GM12878 (cell line): ENCODE measurements around the gene NDC1. TPM values are rescaled to one million over a fixed set of nuclear protein-coding genes. Genes with fewer than 3 reads are reported as not detected.

Source experiments
- ATAC-seq: fragments of 200-7000 bp; cut with Tn5 transposase; 3 replicates; pipeline ENCODE4 v1.9.1; 2020; ENCODE audit warnings: mild to moderate bottlenecking, moderate library complexity
- BruUV-seq: library from RNA; stranded (reverse); fragments of 400-500 nt; replicated peaks from 2 replicates; lab custom pipeline; 2021; lab: Mats Ljungman, UMichigan
- CTCF ChIA-PET: fragments of 300-600 bp; sonication (Branson Sonifier 250); formaldehyde crosslinking; extraction: SDS; loops from one replicate; lab custom pipeline; 2021; ENCODE audit warnings: inconsistent platforms; lab: Yijun Ruan, JAX
- POLR2A ChIA-PET: fragments of 350-600 bp; formaldehyde crosslinking; extraction: SDS; loops from one replicate; lab custom pipeline; 2021; ENCODE audit warnings: inconsistent platforms; lab: Charles Lee
- RAD21 ChIA-PET: fragments of 300-600 bp; sonication (Branson Sonifier 250); formaldehyde crosslinking; loops from one replicate; lab custom pipeline; 2023; ENCODE audit warnings: antibody characterized with exemption; ENCODE audit not compliant: unreplicated experiment; lab: Charles Lee
- SMC1A ChIA-PET: fragments of 300-600 bp; sonication (Branson Sonifier 250); formaldehyde crosslinking; loops from one replicate; lab custom pipeline; 2023; ENCODE audit not compliant: unreplicated experiment, uncharacterized antibody; lab: Charles Lee
- DNase-seq: peaks from one replicate; pipeline ENCODE4 v3.0.0-alpha.2; 2011; ENCODE audit warnings: low read depth, low spot score
- FAIRE-seq: peaks from 3 replicates; lab custom pipeline; 2011; peaks lifted over from hg19 to GRCh38; lab: Jason Lieb, UNC
- H2AFZ ChIP-seq: 2 replicates; pipeline ENCODE4 v1.6.0; 2011; ENCODE audit warnings: low read depth, low read length, control low read depth; ENCODE audit not compliant: control insufficient read depth
- H3K27ac ChIP-seq: 2 replicates; pipeline ENCODE4 v1.5.1; 2011; ENCODE audit warnings: control low read depth; ENCODE audit not compliant: control insufficient read depth, insufficient read depth
- H3K27me3 ChIP-seq, 2 experiments: replicated peaks in 1 of 2; 2 replicates each; pipeline versions ENCODE4 v1.6.0 to v1.6.1; 2011; ENCODE audit warnings: low read length in 1 of 2; ENCODE audit not compliant: control insufficient read depth in 2 of 2, insufficient read depth in 2 of 2
- H3K36me3 ChIP-seq, 2 experiments: 2 replicates each; pipeline ENCODE4 v1.5.1; 2011; ENCODE audit warnings: low read length in 1 of 2; ENCODE audit not compliant: control insufficient read depth in 2 of 2, insufficient read depth in 2 of 2
- H3K4me1 ChIP-seq: 2 replicates; pipeline ENCODE4 v1.6.1; 2011; ENCODE audit warnings: mild to moderate bottlenecking, low read length, moderate library complexity, mixed read lengths; ENCODE audit not compliant: control insufficient read depth, insufficient read depth
- H3K4me2 ChIP-seq: 2 replicates; pipeline ENCODE4 v1.6.0; 2011; ENCODE audit warnings: control low read depth; ENCODE audit not compliant: control insufficient read depth, insufficient read depth
- H3K4me3 ChIP-seq: fragments of 200-600 bp; sonication (generic); 2 replicates; pipeline ENCODE4 v1.5.1; 2016
- H3K79me2 ChIP-seq: 2 replicates; pipeline ENCODE4 v1.6.0; 2011; ENCODE audit warnings: low read length; ENCODE audit not compliant: control insufficient read depth, insufficient read depth
- H3K9ac ChIP-seq: 2 replicates; pipeline ENCODE4 v1.8.0; 2011; ENCODE audit warnings: low read length, control low read depth, mixed read lengths; ENCODE audit not compliant: control insufficient read depth, insufficient read depth
- H3K9me3 ChIP-seq: replicated peaks from 3 replicates; pipeline ENCODE4 v1.5.1; 2011; ENCODE audit warnings: mild to moderate bottlenecking, low read length; ENCODE audit not compliant: control insufficient read depth, insufficient read depth
- H4K20me1 ChIP-seq: 2 replicates; pipeline ENCODE4 v1.6.0; 2011; ENCODE audit not compliant: control insufficient read depth, insufficient read depth
- FOXK2 ChIP-seq: fragments of 450-650 bp; IDR thresholded peaks from 2 replicates; pipeline ENCODE4 v1.6.1; 2017; ENCODE audit warnings: mild to moderate bottlenecking, moderate library complexity
- MYC ChIP-seq: IDR thresholded peaks from 2 replicates; pipeline ENCODE4 v1.6.1; 2011; ENCODE audit warnings: mild to moderate bottlenecking, low read length, moderate library complexity, inconsistent platforms; ENCODE audit not compliant: insufficient read depth, insufficient replicate concordance, insufficient read length, severe bottlenecking
- REST ChIP-seq: IDR thresholded peaks from 2 replicates; pipeline ENCODE4 v1.6.1; 2012; ENCODE audit warnings: mild to moderate bottlenecking, low read depth, low read length
- SP1 ChIP-seq: IDR thresholded peaks from one replicate; pipeline ENCODE4 v1.6.1; 2011; ENCODE audit warnings: low read depth, low read length
- SRF ChIP-seq, 2 experiments: IDR thresholded peaks; 2 replicates each; pipeline ENCODE4 v1.6.1; 2011; ENCODE audit warnings: low read depth in 2 of 2, low read length in 2 of 2, mild to moderate bottlenecking in 1 of 2, moderate library complexity in 1 of 2
- USF2 ChIP-seq: IDR thresholded peaks from 2 replicates; pipeline ENCODE4 v1.6.1; 2011; ENCODE audit warnings: low read depth, low read length, improper control_type of control experiment, borderline replicate concordance
- ZNF622 ChIP-seq: fragments of 450-650 bp; IDR thresholded peaks from 2 replicates; pipeline ENCODE4 v1.6.1; 2017; ENCODE audit warnings: mild to moderate bottlenecking, inconsistent platforms
- WGBS: methylation state at CpG from one replicate; pipeline ENCODE4 v1.1.6; 2016; ENCODE audit warnings: low lambda C conversion rate; ENCODE audit not compliant: insufficient replicate concordance, insufficient coverage; ENCODE audit errors: missing lambda C conversion rate; 5-methylcytosine and 5-hydroxymethylcytosine counted together
- in situ Hi-C: fragments of 300-500 bp; cut with MboI; formaldehyde crosslinking; loops from 9 replicates; pipeline ENCODE4 v1.14.3; 2018; ENCODE audit warnings: mixed read lengths
- intact Hi-C: fragments of 100-400 bp; cut with micrococcal nuclease; formaldehyde crosslinking; loops from one replicate; pipeline ENCODE4 v1.14.2; 2022; ENCODE audit not compliant: unreplicated experiment
- polyA plus RNA-seq, 11 experiments: library from polyadenylated mRNA; depleted of rRNA in 4 of 11; unstranded in 6 of 11; stranded (reverse) in 5 of 11; fragments of >200 nt; fragmentation: Nextera tagmentation in 4 of 11; fragmentation: Illumina TruSeq in 1 of 11; extraction: Ambion mirVana in 4 of 11; extraction: Trizol in 1 of 11; gene quantifications; 1 replicate in 1 of 11; 2 replicates in 10 of 11; pipeline versions ENCODE4 v1.2.1 to v1.2.3, GENCODE V29; 2011 to 2016; ENCODE audit warnings: inconsistent platforms in 2 of 11, missing spikeins in 2 of 11, low read depth in 1 of 11
- total RNA-seq, 4 experiments: library from RNA; depleted of rRNA in 3 of 4; stranded (reverse); fragments of >200 nt in 3 of 4; fragmentation: Illumina TruSeq in 1 of 4; extraction: Trizol in 1 of 4; gene quantifications; 2 replicates each; pipeline versions ENCODE4 v1.2.1 to v1.2.3, GENCODE V29; 2013 to 2021
- TF ChIP-seq, protein P1 (sequence below): fragments of 450-650 bp; IDR thresholded peaks from 2 replicates; pipeline ENCODE4 v1.6.1; 2017; ENCODE audit warnings: mild to moderate bottlenecking, moderate library complexity
- TF ChIP-seq, protein P2 (sequence below): fragments of 150-350 bp; IDR thresholded peaks from 2 replicates; pipeline ENCODE4 v1.6.1; 2016; ENCODE audit warnings: low read depth, low read length

Gene NDC1
- total and polyA plus RNA-seq, 10 of the 15 experiments (the other 5 are each of a cell fraction or from before 2014, with no cell fraction given): 20.2 to 77.6 (median 47.1) TPM

- no peak overlapping the region for H2AFZ ChIP-seq
- H3K27me3 ChIP-seq: peaks cover 0 to 4% of the 10 kb centered on the region in 2 experiments; a peak in 1 of 4 replicates
- H4K20me1 ChIP-seq: no peaks in the 10 kb centered on the region; the same call in 1 of the 2 replicates
- FAIRE-seq (no peak), DNase-seq (no peak), ATAC-seq (no peak)
- no peak overlapping the region for H3K9ac ChIP-seq
- H3K4me1 ChIP-seq: no peaks in the 10 kb centered on the region
- in situ Hi-C loops (no loop called here), intact Hi-C loops (no loop called here)
- no peak overlapping the region for H3K4me2 ChIP-seq
- H3K36me3 ChIP-seq: no peaks in the 10 kb centered on the region
- RAD21 ChIA-PET: no interaction called here
- no peak overlapping the region for H3K27ac ChIP-seq
- SMC1A ChIA-PET: no interaction called here
- H3K9me3 ChIP-seq: no peaks in the 10 kb centered on the region
- CTCF ChIA-PET: no interaction called here
- POLR2A ChIA-PET: no interaction called here
- no peak for TF ChIP-seq ZNF622
- no peak for TF ChIP-seq REST
- TF ChIP-seq USF2: no peak
- no peak for TF ChIP-seq SRF (IDR thresholded peaks at IDR 0.05; ENCODE audit: low read depth in 2 of 2, low read length in 2 of 2)
- TF ChIP-seq FOXK2: no peak
- TF ChIP-seq SP1: no peak
- TF ChIP-seq, protein P1, sequence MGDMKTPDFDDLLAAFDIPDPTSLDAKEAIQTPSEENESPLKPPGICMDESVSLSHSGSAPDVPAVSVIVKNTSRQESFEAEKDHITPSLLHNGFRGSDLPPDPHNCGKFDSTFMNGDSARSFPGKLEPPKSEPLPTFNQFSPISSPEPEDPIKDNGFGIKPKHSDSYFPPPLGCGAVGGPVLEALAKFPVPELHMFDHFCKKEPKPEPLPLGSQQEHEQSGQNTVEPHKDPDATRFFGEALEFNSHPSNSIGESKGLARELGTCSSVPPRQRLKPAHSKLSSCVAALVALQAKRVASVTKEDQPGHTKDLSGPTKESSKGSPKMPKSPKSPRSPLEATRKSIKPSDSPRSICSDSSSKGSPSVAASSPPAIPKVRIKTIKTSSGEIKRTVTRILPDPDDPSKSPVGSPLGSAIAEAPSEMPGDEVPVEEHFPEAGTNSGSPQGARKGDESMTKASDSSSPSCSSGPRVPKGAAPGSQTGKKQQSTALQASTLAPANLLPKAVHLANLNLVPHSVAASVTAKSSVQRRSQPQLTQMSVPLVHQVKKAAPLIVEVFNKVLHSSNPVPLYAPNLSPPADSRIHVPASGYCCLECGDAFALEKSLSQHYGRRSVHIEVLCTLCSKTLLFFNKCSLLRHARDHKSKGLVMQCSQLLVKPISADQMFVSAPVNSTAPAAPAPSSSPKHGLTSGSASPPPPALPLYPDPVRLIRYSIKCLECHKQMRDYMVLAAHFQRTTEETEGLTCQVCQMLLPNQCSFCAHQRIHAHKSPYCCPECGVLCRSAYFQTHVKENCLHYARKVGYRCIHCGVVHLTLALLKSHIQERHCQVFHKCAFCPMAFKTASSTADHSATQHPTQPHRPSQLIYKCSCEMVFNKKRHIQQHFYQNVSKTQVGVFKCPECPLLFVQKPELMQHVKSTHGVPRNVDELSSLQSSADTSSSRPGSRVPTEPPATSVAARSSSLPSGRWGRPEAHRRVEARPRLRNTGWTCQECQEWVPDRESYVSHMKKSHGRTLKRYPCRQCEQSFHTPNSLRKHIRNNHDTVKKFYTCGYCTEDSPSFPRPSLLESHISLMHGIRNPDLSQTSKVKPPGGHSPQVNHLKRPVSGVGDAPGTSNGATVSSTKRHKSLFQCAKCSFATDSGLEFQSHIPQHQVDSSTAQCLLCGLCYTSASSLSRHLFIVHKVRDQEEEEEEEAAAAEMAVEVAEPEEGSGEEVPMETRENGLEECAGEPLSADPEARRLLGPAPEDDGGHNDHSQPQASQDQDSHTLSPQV: no peak
- no peak for TF ChIP-seq MYC
- TF ChIP-seq, protein P2, sequence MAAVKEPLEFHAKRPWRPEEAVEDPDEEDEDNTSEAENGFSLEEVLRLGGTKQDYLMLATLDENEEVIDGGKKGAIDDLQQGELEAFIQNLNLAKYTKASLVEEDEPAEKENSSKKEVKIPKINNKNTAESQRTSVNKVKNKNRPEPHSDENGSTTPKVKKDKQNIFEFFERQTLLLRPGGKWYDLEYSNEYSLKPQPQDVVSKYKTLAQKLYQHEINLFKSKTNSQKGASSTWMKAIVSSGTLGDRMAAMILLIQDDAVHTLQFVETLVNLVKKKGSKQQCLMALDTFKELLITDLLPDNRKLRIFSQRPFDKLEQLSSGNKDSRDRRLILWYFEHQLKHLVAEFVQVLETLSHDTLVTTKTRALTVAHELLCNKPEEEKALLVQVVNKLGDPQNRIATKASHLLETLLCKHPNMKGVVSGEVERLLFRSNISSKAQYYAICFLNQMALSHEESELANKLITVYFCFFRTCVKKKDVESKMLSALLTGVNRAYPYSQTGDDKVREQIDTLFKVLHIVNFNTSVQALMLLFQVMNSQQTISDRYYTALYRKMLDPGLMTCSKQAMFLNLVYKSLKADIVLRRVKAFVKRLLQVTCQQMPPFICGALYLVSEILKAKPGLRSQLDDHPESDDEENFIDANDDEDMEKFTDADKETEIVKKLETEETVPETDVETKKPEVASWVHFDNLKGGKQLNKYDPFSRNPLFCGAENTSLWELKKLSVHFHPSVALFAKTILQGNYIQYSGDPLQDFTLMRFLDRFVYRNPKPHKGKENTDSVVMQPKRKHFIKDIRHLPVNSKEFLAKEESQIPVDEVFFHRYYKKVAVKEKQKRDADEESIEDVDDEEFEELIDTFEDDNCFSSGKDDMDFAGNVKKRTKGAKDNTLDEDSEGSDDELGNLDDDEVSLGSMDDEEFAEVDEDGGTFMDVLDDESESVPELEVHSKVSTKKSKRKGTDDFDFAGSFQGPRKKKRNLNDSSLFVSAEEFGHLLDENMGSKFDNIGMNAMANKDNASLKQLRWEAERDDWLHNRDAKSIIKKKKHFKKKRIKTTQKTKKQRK: no peak
- no TSS peak for BruUV-seq
- 40% methylated on average over 10 of the region's 10 CpGs for WGBS
- H3K79me2 ChIP-seq: no peaks in the 10 kb centered on the region
- no peak overlapping the region for H3K4me3 ChIP-seq
Observed at GRCh38 chr1:53731043-53731600, 107.0 kb downstream of the NDC1 start.
